NK-92 treated with Interleukin-12 subunit alpha and Interleukin-12 subunit beta, amount 100 ng/mL, for 24 hours (cell line): Measurements from ENCODE around the gene CEP57L1.
"Not testable (repeated sequence)": the region's sequence is repeated elsewhere in the genome, so short reads cannot be mapped to it uniquely, and the experiment has no call there.

Source experiments
- DNase-seq: peaks from one replicate; lab custom pipeline; 2025; lab: John Stamatoyannopoulos, UW

The CEP57L1 gene

GRCh38 chr6:109073344-109074132 is 21.8 kb upstream of the CEP57L1 start:
- no peak for DNase-seq

GRCh38 chr6:109074133-109074415 is 21.2 kb upstream of the CEP57L1 start:
- DNase-seq = no peak

- no peak for DNase-seq
Measured at GRCh38 chr6:109075934-109076333, 19.4 kb upstream of the CEP57L1 start.

GRCh38 chr6:109076377-109076776 is 18.9 kb upstream of the CEP57L1 start:
- no peak for DNase-seq

GRCh38 chr6:109079981-109080380 is 15.3 kb upstream of the CEP57L1 start:
- DNase-seq = no peak

- no peak for DNase-seq
Measured at GRCh38 chr6:109081026-109081425, 14.3 kb upstream of the CEP57L1 start.

GRCh38 chr6:109081516-109082187 is 13.7 kb upstream of the CEP57L1 start:
- DNase-seq = no peak

GRCh38 chr6:109082188-109082577 is 13.1 kb upstream of the CEP57L1 start:
- DNase-seq = no peak

GRCh38 chr6:109083657-109084056 is 11.7 kb upstream of the CEP57L1 start:
- DNase-seq = no peak

- not testable (repeated sequence) for DNase-seq
Measured at GRCh38 chr6:109084146-109084545, 11.2 kb upstream of the CEP57L1 start.

- DNase-seq = no peak
Measured at GRCh38 chr6:109087661-109088264, 7.5 kb upstream of the CEP57L1 start.

- DNase-seq = no peak
Measured at GRCh38 chr6:109088995-109089394, 6.3 kb upstream of the CEP57L1 start.

GRCh38 chr6:109091314-109092024 is 3.8 kb upstream of the CEP57L1 start:
- DNase-seq = no peak

- DNase-seq = no peak
Measured at GRCh38 chr6:109092074-109092473, 3.2 kb upstream of the CEP57L1 start.

- no peak for DNase-seq
Measured at GRCh38 chr6:109093732-109094415, 1.4 kb upstream of the CEP57L1 start.

GRCh38 chr6:109094416-109095035 is 781 bp upstream of the CEP57L1 start, which contains the start of gene SESN1:
SESN1 (minus strand) TSS chr6:109094846; CDS start chr6:109094073, 773 bp downstream.
- peak; percentile 91 for DNase-seq

- no peak for DNase-seq
Measured at GRCh38 chr6:109095835-109096084, 453 bp downstream of the CEP57L1 start.

GRCh38 chr6:109096208-109096607 is 901 bp downstream of the CEP57L1 start:
- no peak for DNase-seq

GRCh38 chr6:109097661-109098060 is 2.4 kb downstream of the CEP57L1 start:
- DNase-seq = no peak

GRCh38 chr6:109102762-109103161 is 7.5 kb downstream of the CEP57L1 start:
- DNase-seq = no peak

GRCh38 chr6:109103942-109104341 is 8.6 kb downstream of the CEP57L1 start:
- no peak for DNase-seq

- DNase-seq = no peak
Measured at GRCh38 chr6:109104512-109104911, 9.2 kb downstream of the CEP57L1 start.
